ENCODE data around the gene AVEN.

AVEN gene

GRCh38 chr15:33980159-33980558 is 58.8 kb downstream of the AVEN start:
- no peak for DNase-seq

GRCh38 chr15:33975022-33975565 is 63.9 kb downstream of the AVEN start:
- DNase-seq, result no peak

- DNase-seq, result no peak
Measured at GRCh38 chr15:33971811-33972210, 67.2 kb downstream of the AVEN start.

- no peak for DNase-seq
Measured at GRCh38 chr15:33968821-33969220, 70.2 kb downstream of the AVEN start.

GRCh38 chr15:33968224-33968623 is 70.8 kb downstream of the AVEN start, which contains the start of gene CHRM5:
TSS of gene CHRM5 (plus strand) at chr15:33968497. CDS start at chr15:34062718, 94,221 bp downstream.
- DNase-seq, result no peak

- no peak for DNase-seq
Measured at GRCh38 chr15:33964665-33965040, 74.4 kb downstream of the AVEN start.

GRCh38 chr15:33963831-33964664 is 75.0 kb downstream of the AVEN start:
- DNase-seq, result no peak

- no peak for DNase-seq
Measured at GRCh38 chr15:33960549-33960935, 78.5 kb downstream of the AVEN start.

GRCh38 chr15:33959844-33960548 is 79.0 kb downstream of the AVEN start:
- no peak for DNase-seq

- no peak for DNase-seq
Measured at GRCh38 chr15:33956397-33956796, 82.6 kb downstream of the AVEN start.

- no peak for DNase-seq
Measured at GRCh38 chr15:33955945-33956344, 83.1 kb downstream of the AVEN start.

GRCh38 chr15:33946152-33946551 is 92.9 kb downstream of the AVEN start:
- DNase-seq, result no peak

- DNase-seq, result no peak
Measured at GRCh38 chr15:33941279-33942063, 97.5 kb downstream of the AVEN start.

GRCh38 chr15:33934921-33935320 is 104.1 kb downstream of the AVEN start:
- no peak for DNase-seq

- no peak for DNase-seq
Measured at GRCh38 chr15:33934396-33934795, 104.6 kb downstream of the AVEN start.

- DNase-seq, result no peak
Measured at GRCh38 chr15:33932734-33933133, 106.3 kb downstream of the AVEN start.

GRCh38 chr15:33926260-33926659 is 112.7 kb downstream of the AVEN start:
- no peak for DNase-seq

GRCh38 chr15:33923446-33923845 is 115.6 kb downstream of the AVEN start:
- no peak for DNase-seq

- no peak for DNase-seq
Measured at GRCh38 chr15:33915571-33916407, 123.2 kb downstream of the AVEN start.

GRCh38 chr15:33913459-33913858 is 125.5 kb downstream of the AVEN start:
- DNase-seq, result no peak

- no peak for DNase-seq
Measured at GRCh38 chr15:33912326-33912725, 126.7 kb downstream of the AVEN start.

GRCh38 chr15:33910741-33911140 is 128.3 kb downstream of the AVEN start:
- DNase-seq, result no peak
